Measurements from ENCODE around the gene KIF6.

GRCh38 chr6:39289490-39289889, 435.7 kb downstream of the KIF6 start:
- no peak for TF ChIP-seq POLR2A (IDR thresholded peaks at IDR 0.05)
- TF ChIP-seq CTCF (IDR thresholded peaks at IDR 0.05) = no peak

Data from uterus (tissue), 2 donors.